GM12878 (cell line): ENCODE measurements around the gene C1QTNF12. TPM values are rescaled to one million over a fixed set of nuclear protein-coding genes. Genes with fewer than 3 reads are reported as not detected.

Source experiments
- ATAC-seq: fragments of 200-7000 bp; cut with Tn5 transposase; 3 replicates; pipeline ENCODE4 v1.9.1; 2020; ENCODE audit warnings: mild to moderate bottlenecking, moderate library complexity
- BruUV-seq: library from RNA; stranded (reverse); fragments of 400-500 nt; replicated peaks from 2 replicates; lab custom pipeline; 2021; lab: Mats Ljungman, UMichigan
- CTCF ChIA-PET: fragments of 300-600 bp; sonication (Branson Sonifier 250); formaldehyde crosslinking; extraction: SDS; loops from one replicate; lab custom pipeline; 2021; ENCODE audit warnings: inconsistent platforms; lab: Yijun Ruan, JAX
- POLR2A ChIA-PET: fragments of 350-600 bp; formaldehyde crosslinking; extraction: SDS; loops from one replicate; lab custom pipeline; 2021; ENCODE audit warnings: inconsistent platforms; lab: Charles Lee
- RAD21 ChIA-PET: fragments of 300-600 bp; sonication (Branson Sonifier 250); formaldehyde crosslinking; loops from one replicate; lab custom pipeline; 2023; ENCODE audit warnings: antibody characterized with exemption; ENCODE audit not compliant: unreplicated experiment; lab: Charles Lee
- SMC1A ChIA-PET: fragments of 300-600 bp; sonication (Branson Sonifier 250); formaldehyde crosslinking; loops from one replicate; lab custom pipeline; 2023; ENCODE audit not compliant: unreplicated experiment, uncharacterized antibody; lab: Charles Lee
- DNase-seq: peaks from one replicate; pipeline ENCODE4 v3.0.0-alpha.2; 2011; ENCODE audit warnings: low read depth, low spot score
- FAIRE-seq: peaks from 3 replicates; lab custom pipeline; 2011; peaks lifted over from hg19 to GRCh38; lab: Jason Lieb, UNC
- H2AFZ ChIP-seq: 2 replicates; pipeline ENCODE4 v1.6.0; 2011; ENCODE audit warnings: low read depth, low read length, control low read depth; ENCODE audit not compliant: control insufficient read depth
- H3K27ac ChIP-seq: 2 replicates; pipeline ENCODE4 v1.5.1; 2011; ENCODE audit warnings: control low read depth; ENCODE audit not compliant: control insufficient read depth, insufficient read depth
- H3K27me3 ChIP-seq, 2 experiments: replicated peaks in 1 of 2; 2 replicates each; pipeline versions ENCODE4 v1.6.0 to v1.6.1; 2011; ENCODE audit warnings: low read length in 1 of 2; ENCODE audit not compliant: control insufficient read depth in 2 of 2, insufficient read depth in 2 of 2
- H3K36me3 ChIP-seq, 2 experiments: 2 replicates each; pipeline ENCODE4 v1.5.1; 2011; ENCODE audit warnings: low read length in 1 of 2; ENCODE audit not compliant: control insufficient read depth in 2 of 2, insufficient read depth in 2 of 2
- H3K4me1 ChIP-seq: 2 replicates; pipeline ENCODE4 v1.6.1; 2011; ENCODE audit warnings: mild to moderate bottlenecking, low read length, moderate library complexity, mixed read lengths; ENCODE audit not compliant: control insufficient read depth, insufficient read depth
- H3K4me2 ChIP-seq: 2 replicates; pipeline ENCODE4 v1.6.0; 2011; ENCODE audit warnings: control low read depth; ENCODE audit not compliant: control insufficient read depth, insufficient read depth
- H3K4me3 ChIP-seq: fragments of 200-600 bp; sonication (generic); 2 replicates; pipeline ENCODE4 v1.5.1; 2016
- H3K79me2 ChIP-seq: 2 replicates; pipeline ENCODE4 v1.6.0; 2011; ENCODE audit warnings: low read length; ENCODE audit not compliant: control insufficient read depth, insufficient read depth
- H3K9ac ChIP-seq: 2 replicates; pipeline ENCODE4 v1.8.0; 2011; ENCODE audit warnings: low read length, control low read depth, mixed read lengths; ENCODE audit not compliant: control insufficient read depth, insufficient read depth
- H3K9me3 ChIP-seq: replicated peaks from 3 replicates; pipeline ENCODE4 v1.5.1; 2011; ENCODE audit warnings: mild to moderate bottlenecking, low read length; ENCODE audit not compliant: control insufficient read depth, insufficient read depth
- H4K20me1 ChIP-seq: 2 replicates; pipeline ENCODE4 v1.6.0; 2011; ENCODE audit not compliant: control insufficient read depth, insufficient read depth
- GATAD2B ChIP-seq: fragments of 450-650 bp; conservative IDR thresholded peaks from 2 replicates; pipeline ENCODE4 v1.6.1; 2017; ENCODE audit warnings: low read depth, mild to moderate bottlenecking, moderate library complexity
- JUNB ChIP-seq: IDR thresholded peaks from 2 replicates; pipeline ENCODE4 v1.6.1; 2016; ENCODE audit warnings: antibody characterized with exemption, mild to moderate bottlenecking
- MLLT1 ChIP-seq: fragments of 450-650 bp; IDR thresholded peaks from 2 replicates; pipeline ENCODE4 v1.6.1; 2016; ENCODE audit warnings: mild to moderate bottlenecking
- RELB ChIP-seq: fragments of 450-650 bp; IDR thresholded peaks from 2 replicates; pipeline ENCODE4 v1.6.1; 2017; ENCODE audit warnings: low read depth, mild to moderate bottlenecking, moderate library complexity
- STAT3 ChIP-seq: IDR thresholded peaks from 2 replicates; pipeline ENCODE4 v1.6.1; 2011; ENCODE audit warnings: low read depth, low read length, improper control_type of control experiment
- WGBS: methylation state at CpG from one replicate; pipeline ENCODE4 v1.1.6; 2016; ENCODE audit warnings: low lambda C conversion rate; ENCODE audit not compliant: insufficient replicate concordance, insufficient coverage; ENCODE audit errors: missing lambda C conversion rate; 5-methylcytosine and 5-hydroxymethylcytosine counted together
- in situ Hi-C: fragments of 300-500 bp; cut with MboI; formaldehyde crosslinking; loops from 9 replicates; pipeline ENCODE4 v1.14.3; 2018; ENCODE audit warnings: mixed read lengths
- intact Hi-C: fragments of 100-400 bp; cut with micrococcal nuclease; formaldehyde crosslinking; loops from one replicate; pipeline ENCODE4 v1.14.2; 2022; ENCODE audit not compliant: unreplicated experiment
- polyA plus RNA-seq, 11 experiments: library from polyadenylated mRNA; depleted of rRNA in 4 of 11; unstranded in 6 of 11; stranded (reverse) in 5 of 11; fragments of >200 nt; fragmentation: Nextera tagmentation in 4 of 11; fragmentation: Illumina TruSeq in 1 of 11; extraction: Ambion mirVana in 4 of 11; extraction: Trizol in 1 of 11; gene quantifications; 1 replicate in 1 of 11; 2 replicates in 10 of 11; pipeline versions ENCODE4 v1.2.1 to v1.2.3, GENCODE V29; 2011 to 2016; ENCODE audit warnings: inconsistent platforms in 2 of 11, missing spikeins in 2 of 11, low read depth in 1 of 11
- total RNA-seq, 4 experiments: library from RNA; depleted of rRNA in 3 of 4; stranded (reverse); fragments of >200 nt in 3 of 4; fragmentation: Illumina TruSeq in 1 of 4; extraction: Trizol in 1 of 4; gene quantifications; 2 replicates each; pipeline versions ENCODE4 v1.2.1 to v1.2.3, GENCODE V29; 2013 to 2021

Gene C1QTNF12
- total and polyA plus RNA-seq, 10 of the 15 experiments (the other 5 are each of a cell fraction or from before 2014, with no cell fraction given), result 0.17 to 1.0 (median 0.31) TPM; not detected in 5

GRCh38 chr1:1203561-1204424 is 42.7 kb downstream of the C1QTNF12 start:
- Histone ChIP-seq H3K79me2 (no peaks in the 10 kb centered on the region), H3K9ac (no peak overlapping the region), H3K4me2 (no peak overlapping the region), H4K20me1 (no peaks in the 10 kb centered on the region)
- SMC1A ChIA-PET, result no interaction called here
- 64% methylated on average over 49 of the region's 49 CpGs for WGBS
- TF ChIP-seq STAT3, result no peak
- no peak for TF ChIP-seq JUNB
- 0 out of 2 replicates have a peak, but pooled peaks have one; percentile 37 for TF ChIP-seq MLLT1
- no peak for TF ChIP-seq GATAD2B
- TF ChIP-seq RELB, result no peak
- TF ChIP-seq, all 136 proteins: peak for 1
- intact Hi-C loops (no loop called here), in situ Hi-C loops (no loop called here)
- DNase-seq (no peak), ATAC-seq (no peak), FAIRE-seq (no peak)
- Histone ChIP-seq H3K4me1 (peaks cover 23% of the 10 kb centered on the region), H2AFZ (no peak overlapping the region), H3K9me3 (no peaks in the 10 kb centered on the region), H3K36me3 (no peaks in the 10 kb centered on the region), H3K27me3 (peaks cover 0 to 8% of the 10 kb centered on the region in 2 experiments; a peak in 1 of 4 replicates), H3K27ac (no peak overlapping the region), H3K4me3 (no peak overlapping the region)
- BruUV-seq, result no TSS peak
- RAD21 ChIA-PET, result no interaction called here
- POLR2A ChIA-PET, result no interaction called here
- CTCF ChIA-PET, result no interaction called here
